NCI-H82 treated with DMSO at 0.1 percent for 48 hours (cell line): ENCODE data around the gene MAST4.
"Not testable (repeated sequence)": the region's sequence is repeated elsewhere in the genome, so short reads cannot be mapped to it uniquely, and the experiment has no call there.

Source experiments
- DNase-seq: peaks from one replicate; lab custom pipeline; 2025; ENCODE audit not compliant: unreplicated experiment; lab: John Stamatoyannopoulos, UW

Gene MAST4

GRCh38 chr5:66805514-66806430, 209.6 kb downstream of the MAST4 start:
- DNase-seq = no peak

GRCh38 chr5:66807743-66808142, 211.6 kb downstream of the MAST4 start:
- no peak for DNase-seq

GRCh38 chr5:66808663-66809062, 212.5 kb downstream of the MAST4 start:
- no peak for DNase-seq

- DNase-seq = no peak
Measured at GRCh38 chr5:66810151-66810550, 214.0 kb downstream of the MAST4 start.

GRCh38 chr5:66810848-66811261, 214.7 kb downstream of the MAST4 start:
- DNase-seq = peak; percentile 13

- DNase-seq = no peak
Measured at GRCh38 chr5:66812291-66812690, 216.1 kb downstream of the MAST4 start.

GRCh38 chr5:66813306-66813705, 217.1 kb downstream of the MAST4 start:
- no peak for DNase-seq

- peak; percentile 15 for DNase-seq
Measured at GRCh38 chr5:66814146-66814991, 218.2 kb downstream of the MAST4 start.

GRCh38 chr5:66818304-66818934, 222.2 kb downstream of the MAST4 start:
- DNase-seq = no peak

- DNase-seq = no peak
Measured at GRCh38 chr5:66818935-66819328, 222.7 kb downstream of the MAST4 start.

- DNase-seq = no peak
Measured at GRCh38 chr5:66820630-66821207, 224.5 kb downstream of the MAST4 start.

GRCh38 chr5:66821688-66822429, 225.7 kb downstream of the MAST4 start:
- DNase-seq = no peak

- not testable (repeated sequence) for DNase-seq
Measured at GRCh38 chr5:66822906-66823305, 226.7 kb downstream of the MAST4 start.

- no peak for DNase-seq
Measured at GRCh38 chr5:66824476-66824875, 228.3 kb downstream of the MAST4 start.

- DNase-seq = no peak
Measured at GRCh38 chr5:66826263-66826662, 230.1 kb downstream of the MAST4 start.

- DNase-seq = no peak
Measured at GRCh38 chr5:66826696-66827095, 230.5 kb downstream of the MAST4 start.

GRCh38 chr5:66828046-66828547, 231.9 kb downstream of the MAST4 start:
- no peak for DNase-seq

GRCh38 chr5:66828548-66829357, 232.6 kb downstream of the MAST4 start:
- DNase-seq = peak; percentile 54

- no peak for DNase-seq
Measured at GRCh38 chr5:66829358-66829674, 233.1 kb downstream of the MAST4 start.
